Calu3 (cell line): Measurements from ENCODE around the gene OXGR1. TPM values are rescaled to one million over a fixed set of nuclear protein-coding genes. Genes with fewer than 3 reads are reported as not detected.

Source experiments
- BruUV-seq: library from RNA; stranded (reverse); fragments of 400-500 nt; replicated peaks from 2 replicates; lab custom pipeline; 2021; lab: Mats Ljungman, UMichigan
- CTCF ChIA-PET: fragments of 300-600 bp; sonication (Branson Sonifier 250); formaldehyde crosslinking; loops from one replicate; lab custom pipeline; 2022; ENCODE audit warnings: antibody characterized with exemption; lab: Charles Lee
- DNase-seq: peaks from one replicate; pipeline ENCODE4 v3.0.0; 2022
- H3K27ac Mint-ChIP-seq: one replicate; pipeline ENCODE4 v1.8.0; 2022; ENCODE audit warnings: mixed read lengths; ENCODE audit not compliant: unreplicated experiment
- H3K27me3 Mint-ChIP-seq: one replicate; pipeline ENCODE4 v1.8.0; 2022; ENCODE audit warnings: mixed read lengths; ENCODE audit not compliant: unreplicated experiment
- H3K36me3 Mint-ChIP-seq: one replicate; pipeline ENCODE4 v1.8.0; 2022; ENCODE audit warnings: mild to moderate bottlenecking, moderate library complexity, mixed read lengths; ENCODE audit not compliant: insufficient read depth, unreplicated experiment
- H3K4me1 Mint-ChIP-seq: one replicate; pipeline ENCODE4 v1.8.0; 2022; ENCODE audit warnings: mild to moderate bottlenecking, low read depth, mixed read lengths; ENCODE audit not compliant: unreplicated experiment
- H3K4me3 Mint-ChIP-seq: one replicate; pipeline ENCODE4 v1.8.0; 2022; ENCODE audit warnings: mild to moderate bottlenecking, low read depth, moderate library complexity, mixed read lengths; ENCODE audit not compliant: unreplicated experiment
- H3K9me3 Mint-ChIP-seq: one replicate; pipeline ENCODE4 v1.8.0; 2022; ENCODE audit warnings: low read depth, mixed read lengths; ENCODE audit not compliant: unreplicated experiment
- intact Hi-C: fragments of 100-400 bp; cut with micrococcal nuclease; formaldehyde crosslinking; loops from one replicate; pipeline ENCODE4 v1.10.0; 2022; ENCODE audit not compliant: unreplicated experiment
- total RNA-seq: library from RNA; stranded (reverse); gene quantifications from 2 replicates; pipeline ENCODE4 v1.2.3, GENCODE V29; 2022
- TF ChIP-seq, protein P1 (sequence below): fragments of 200-600 bp; IDR thresholded peaks from one replicate; pipeline ENCODE4 v1.8.0; 2022; ENCODE audit warnings: antibody characterized with exemption; ENCODE audit not compliant: unreplicated experiment

Gene OXGR1
- total RNA-seq, 1 experiment from 2014 or later = 0.40 TPM

DNA sequence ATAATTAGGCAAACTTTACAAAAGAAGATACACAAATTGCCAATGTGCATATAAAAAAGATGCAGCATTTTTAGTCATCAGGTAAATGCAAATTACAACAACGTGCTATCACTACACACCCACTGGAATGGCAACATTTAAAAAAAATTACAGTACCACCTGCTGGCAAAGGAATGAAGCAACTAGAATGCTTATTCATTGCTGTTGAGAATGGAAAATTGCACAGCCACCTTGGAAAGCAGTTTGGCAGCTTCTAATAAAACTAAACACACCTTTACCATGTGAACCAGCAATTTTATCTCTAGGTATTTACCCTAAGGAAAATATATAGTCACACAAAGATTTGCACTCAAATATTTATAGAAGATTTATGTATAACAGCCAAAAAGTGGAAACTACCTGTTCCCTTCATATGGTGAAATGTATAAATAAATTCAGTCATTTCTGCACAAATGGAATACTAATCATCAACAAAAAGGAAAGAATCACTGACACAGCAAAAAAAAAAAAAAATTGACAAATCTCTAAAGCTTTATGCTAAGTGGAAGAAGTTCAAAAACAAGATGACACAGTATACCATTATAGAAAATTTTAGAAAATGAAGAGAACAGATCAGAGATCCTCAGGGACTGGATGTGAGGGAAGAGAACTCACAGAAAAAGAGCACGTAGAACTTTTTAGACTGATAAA lies 30.3 kb downstream of the OXGR1 start:
- CTCF ChIA-PET = no interaction called here
- BruUV-seq = no TSS peak
- Mint-ChIP-seq H3K9me3 (no peaks in the 10 kb centered on the region), H3K36me3 (no peaks in the 10 kb centered on the region), H3K4me3 (no peak overlapping the region), H3K27ac (no peak overlapping the region), H3K27me3 (no peaks in the 10 kb centered on the region), H3K4me1 (no peaks in the 10 kb centered on the region)
- TF ChIP-seq, protein P1, sequence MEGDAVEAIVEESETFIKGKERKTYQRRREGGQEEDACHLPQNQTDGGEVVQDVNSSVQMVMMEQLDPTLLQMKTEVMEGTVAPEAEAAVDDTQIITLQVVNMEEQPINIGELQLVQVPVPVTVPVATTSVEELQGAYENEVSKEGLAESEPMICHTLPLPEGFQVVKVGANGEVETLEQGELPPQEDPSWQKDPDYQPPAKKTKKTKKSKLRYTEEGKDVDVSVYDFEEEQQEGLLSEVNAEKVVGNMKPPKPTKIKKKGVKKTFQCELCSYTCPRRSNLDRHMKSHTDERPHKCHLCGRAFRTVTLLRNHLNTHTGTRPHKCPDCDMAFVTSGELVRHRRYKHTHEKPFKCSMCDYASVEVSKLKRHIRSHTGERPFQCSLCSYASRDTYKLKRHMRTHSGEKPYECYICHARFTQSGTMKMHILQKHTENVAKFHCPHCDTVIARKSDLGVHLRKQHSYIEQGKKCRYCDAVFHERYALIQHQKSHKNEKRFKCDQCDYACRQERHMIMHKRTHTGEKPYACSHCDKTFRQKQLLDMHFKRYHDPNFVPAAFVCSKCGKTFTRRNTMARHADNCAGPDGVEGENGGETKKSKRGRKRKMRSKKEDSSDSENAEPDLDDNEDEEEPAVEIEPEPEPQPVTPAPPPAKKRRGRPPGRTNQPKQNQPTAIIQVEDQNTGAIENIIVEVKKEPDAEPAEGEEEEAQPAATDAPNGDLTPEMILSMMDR = no peak
- intact Hi-C loops = no loop called here
- no peak for DNase-seq

DNA sequence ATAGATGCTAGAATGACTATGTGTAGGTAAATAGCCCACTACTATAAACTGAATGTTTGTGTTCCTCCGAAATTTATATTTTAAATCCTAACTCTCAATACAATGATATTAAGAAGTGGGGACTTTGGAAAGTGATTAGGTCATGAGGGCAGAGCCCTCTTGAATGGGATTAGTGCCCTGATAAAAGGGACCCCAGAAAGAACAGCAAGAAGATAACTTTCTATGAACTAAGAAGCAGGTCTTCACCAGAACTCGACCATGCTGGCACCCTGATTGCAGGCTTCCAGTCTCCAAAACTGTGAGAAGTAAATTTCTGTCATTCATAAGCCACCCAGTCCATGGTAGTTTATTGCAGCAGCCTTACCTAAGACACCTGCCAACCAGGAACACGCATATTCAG lies 33.9 kb downstream of the OXGR1 start:
- no peaks in the 10 kb centered on the region for H3K9me3 Mint-ChIP-seq
- CTCF ChIA-PET = no interaction called here
- no TSS peak for BruUV-seq
- no peak overlapping the region for H3K4me3 Mint-ChIP-seq
- H3K27ac Mint-ChIP-seq = no peak overlapping the region
- DNase-seq = no peak
- H3K4me1 Mint-ChIP-seq = no peaks in the 10 kb centered on the region
- intact Hi-C loops = no loop called here
- TF ChIP-seq, protein P1 = no peak
- no peaks in the 10 kb centered on the region for H3K27me3 Mint-ChIP-seq
- H3K36me3 Mint-ChIP-seq = no peaks in the 10 kb centered on the region

DNA sequence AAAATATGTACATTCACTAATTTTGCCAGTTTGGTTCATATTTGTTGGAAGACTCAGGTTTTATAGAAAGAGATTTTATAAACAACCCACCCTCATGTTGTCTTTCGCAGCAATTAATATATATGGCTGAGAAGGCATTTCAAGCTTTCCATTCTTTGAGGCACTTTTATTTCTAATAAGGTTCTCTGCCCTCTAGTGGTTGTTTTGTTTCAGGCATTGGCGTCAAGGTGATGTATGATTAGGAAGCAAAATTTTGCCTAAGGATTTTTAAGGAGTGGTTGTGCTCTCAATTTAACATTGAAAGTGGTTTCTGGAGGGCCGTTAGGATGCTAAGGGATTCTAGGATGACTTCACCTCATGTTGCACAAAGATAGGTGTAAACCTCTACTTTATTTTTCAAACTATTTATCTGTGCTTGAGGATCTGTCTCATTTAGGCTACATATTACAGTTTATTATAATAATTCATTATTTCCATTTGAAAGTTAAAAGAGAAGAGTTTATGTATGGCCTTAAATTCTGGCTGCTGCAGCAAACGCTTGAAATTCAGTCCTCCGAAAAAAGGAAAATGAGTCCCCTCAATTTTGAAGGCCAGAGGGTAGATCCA lies 35.9 kb downstream of the OXGR1 start:
- no TSS peak for BruUV-seq
- H3K36me3 Mint-ChIP-seq = no peaks in the 10 kb centered on the region
- TF ChIP-seq, protein P1 = no peak
- H3K4me1 Mint-ChIP-seq = no peaks in the 10 kb centered on the region
- no peaks in the 10 kb centered on the region for H3K9me3 Mint-ChIP-seq
- intact Hi-C loops = loop anchor here (2.0 to 5.0 kb wide), 2 partner anchors 131 to 938 kb away; no protein-coding TSS in a partner anchor
- no peak overlapping the region for H3K4me3 Mint-ChIP-seq
- no peaks in the 10 kb centered on the region for H3K27me3 Mint-ChIP-seq
- no peak for DNase-seq
- CTCF ChIA-PET = no interaction called here
- H3K27ac Mint-ChIP-seq = no peak overlapping the region

DNA sequence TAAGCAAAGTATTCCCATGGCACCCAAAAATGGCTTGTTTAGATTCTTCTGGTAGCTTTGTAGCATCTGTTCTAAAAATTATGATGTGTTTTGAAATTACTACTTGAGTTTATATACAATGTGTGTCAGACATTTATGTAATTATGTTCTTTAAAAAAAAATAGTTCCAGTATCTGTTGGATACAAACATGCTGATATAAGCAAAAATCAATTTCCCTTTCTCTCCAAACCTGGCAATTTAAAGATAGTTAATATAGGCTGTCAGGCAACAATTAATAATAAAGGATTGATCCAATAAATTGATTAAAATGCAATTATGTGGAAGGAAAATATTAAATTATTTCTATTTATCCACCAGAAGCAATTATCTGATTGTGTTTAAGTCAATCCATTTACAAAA lies 41.7 kb downstream of the OXGR1 start:
- TF ChIP-seq, protein P1 = no peak
- Mint-ChIP-seq H3K36me3 (no peaks in the 10 kb centered on the region), H3K4me3 (no peak overlapping the region), H3K9me3 (no peaks in the 10 kb centered on the region), H3K4me1 (no peaks in the 10 kb centered on the region), H3K27me3 (no peaks in the 10 kb centered on the region), H3K27ac (no peak overlapping the region)
- BruUV-seq = no TSS peak
- DNase-seq = no peak
- CTCF ChIA-PET = no interaction called here
- intact Hi-C loops = no loop called here
